GM12873 (cell line): ENCODE results near the gene ZNHIT1.

Source experiments
- CTCF ChIP-seq: IDR thresholded peaks from 2 replicates; pipeline ENCODE4 v1.5.1; 2012; ENCODE audit warnings: low read depth, mild to moderate bottlenecking, moderate library complexity, low read length, control low read depth; ENCODE audit not compliant: insufficient read depth; ENCODE audit errors: missing control alignments

ZNHIT1 gene

GRCh38 chr7:101197991-101198390, 20.0 kb upstream of the ZNHIT1 start:
- TF ChIP-seq CTCF = no peak

- TF ChIP-seq CTCF = no peak
Measured at GRCh38 chr7:101198476-101198875, 19.5 kb upstream of the ZNHIT1 start.

DNA sequence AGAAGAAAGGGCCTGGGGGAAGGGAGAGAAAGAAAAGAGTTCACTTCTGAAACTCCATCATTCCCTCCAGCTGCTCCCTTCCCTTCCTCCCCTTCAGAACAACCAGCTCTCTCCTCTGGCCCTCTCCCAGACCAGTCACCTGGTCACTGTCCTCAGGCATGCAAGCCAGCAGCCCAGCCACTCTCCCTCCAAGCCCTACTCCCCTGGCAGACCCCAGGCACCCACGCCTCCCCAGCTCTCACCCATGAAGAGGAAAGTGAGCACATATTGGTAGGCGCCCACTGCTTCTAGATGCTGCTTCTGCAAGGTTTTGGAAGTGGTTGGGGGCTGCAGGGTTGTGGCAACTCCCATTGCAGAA, 17.5 kb upstream of the ZNHIT1 start:
- no peak for TF ChIP-seq CTCF

DNA sequence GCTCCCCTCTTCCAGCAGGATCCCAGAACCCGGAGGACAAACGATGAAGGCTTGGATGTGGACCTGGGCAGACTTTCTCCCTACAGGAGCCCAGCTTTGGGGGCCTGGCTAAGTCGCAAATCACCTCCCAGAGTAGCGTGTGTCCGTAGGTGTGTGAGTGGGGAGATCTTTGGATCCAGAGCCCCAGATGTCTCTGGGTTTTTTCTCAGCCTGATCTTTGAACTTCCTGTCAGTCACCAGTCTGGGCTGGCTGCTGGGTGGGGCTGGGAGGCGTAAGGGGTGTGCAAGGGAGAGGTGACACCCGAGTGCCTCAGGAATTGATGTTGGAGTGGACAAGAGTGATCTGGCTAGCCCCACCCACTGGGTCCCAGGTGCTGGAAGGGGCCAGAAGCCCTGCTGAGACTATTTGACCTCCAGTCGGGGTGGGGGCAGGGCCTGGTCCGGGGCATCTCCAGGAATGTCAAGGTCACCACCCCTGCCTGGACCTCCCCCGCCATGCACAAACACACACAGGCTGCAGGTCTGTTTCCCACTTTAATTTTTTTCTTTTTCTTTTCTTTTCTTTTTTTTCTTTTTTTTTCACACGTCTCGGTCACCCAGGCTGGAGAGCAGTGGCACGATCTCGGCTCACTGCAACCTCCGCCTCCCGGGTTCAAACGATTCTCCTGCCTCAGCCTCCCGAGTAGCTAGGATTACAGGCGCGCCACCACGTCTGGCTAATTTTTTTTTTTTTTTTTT, 16.9 kb upstream of the ZNHIT1 start, which contains the start of gene MOGAT3:
TSS of gene MOGAT3 (minus strand) at position 175 of the 738 bp plus-strand sequence. CDS start 182 bp downstream, outside the sequence.
- TF ChIP-seq CTCF = no peak

DNA sequence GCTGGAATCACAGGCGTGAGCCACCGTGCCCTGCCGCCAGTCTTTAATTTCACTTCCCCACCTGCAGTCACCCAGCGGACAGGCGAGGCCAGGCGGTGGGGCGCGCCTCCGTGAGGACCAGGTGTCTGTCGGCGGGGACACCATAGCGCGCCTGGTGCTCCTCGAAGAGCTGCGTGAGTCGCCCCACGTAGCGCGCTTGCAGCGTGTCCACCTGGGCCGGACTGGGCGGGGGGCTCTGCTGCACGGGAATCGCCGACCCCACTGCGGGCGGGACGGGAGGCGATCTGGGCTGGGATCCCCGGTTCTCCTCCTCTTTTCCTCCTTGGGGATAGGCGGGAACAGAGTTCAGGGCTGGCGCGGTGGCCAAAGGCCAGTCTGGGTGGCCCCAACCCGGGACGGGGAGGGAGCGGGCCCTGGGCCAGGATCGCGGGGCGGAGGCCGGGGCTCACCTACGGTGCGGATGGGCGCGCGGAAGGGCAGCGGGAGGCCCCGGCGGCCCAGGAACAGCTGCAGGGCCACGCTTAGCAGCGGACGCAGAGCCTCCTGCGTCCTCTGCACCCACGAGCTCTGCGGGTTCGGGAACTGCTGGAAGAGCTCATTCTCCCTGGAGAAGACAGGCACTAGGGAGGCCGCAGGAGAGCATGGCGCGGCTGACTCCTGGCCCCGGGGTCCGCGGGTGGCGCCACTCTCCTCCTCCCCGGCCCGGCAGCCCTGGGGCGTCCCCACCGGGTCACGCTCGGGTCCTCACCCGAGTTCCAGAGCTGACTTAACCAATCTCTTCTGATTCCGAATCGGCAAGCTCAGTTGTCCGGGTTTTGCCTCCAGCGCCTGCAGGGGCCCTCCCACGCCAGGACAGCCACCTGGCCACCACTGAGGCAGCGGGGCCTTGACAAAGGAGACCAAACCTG, 16.0 kb upstream of the ZNHIT1 start:
- TF ChIP-seq CTCF = no peak

GRCh38 chr7:101202603-101202918, 15.4 kb upstream of the ZNHIT1 start:
- TF ChIP-seq CTCF = no peak

- no peak for TF ChIP-seq CTCF
Measured at GRCh38 chr7:101205901-101206664, 11.9 kb upstream of the ZNHIT1 start.
